ENCODE measurements around the gene UROD. TPM values are rescaled to one million over a fixed set of nuclear protein-coding genes. Genes with fewer than 3 reads are reported as not detected.
"Not testable (repeated sequence)": the region's sequence is repeated elsewhere in the genome, so short reads cannot be mapped to it uniquely, and the experiment has no call there.

Gene UROD
- total RNA-seq, 1 experiment from 2014 or later, result 118 TPM

DNA sequence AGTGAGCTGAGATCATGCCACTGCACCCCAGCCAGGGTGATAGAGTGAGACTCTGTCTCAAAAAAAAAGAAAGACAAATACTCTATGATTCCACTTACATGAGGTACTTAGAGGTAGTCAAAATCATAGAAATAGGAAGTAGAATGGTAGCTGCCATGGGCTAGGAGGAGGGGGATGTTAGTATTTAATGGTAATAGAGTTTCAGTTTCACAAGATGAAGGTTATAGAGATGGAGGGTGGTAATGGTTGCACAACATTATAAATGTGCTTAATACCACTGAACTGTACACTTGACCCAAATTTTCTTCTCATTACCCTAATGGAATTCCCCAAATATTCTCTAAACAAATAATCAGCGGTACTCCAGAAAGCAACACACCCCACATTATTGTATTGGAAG, 38.4 kb upstream of the UROD start:
- Mint-ChIP-seq H3K9me3 (peaks cover 17% of the 10 kb centered on the region), H3K27me3 (ENCODE audit: low read depth) (no peaks in the 10 kb centered on the region), H3K4me3 (no peak overlapping the region), H3K4me1 (no peaks in the 10 kb centered on the region), H3K36me3 (peaks cover 34% of the 10 kb centered on the region), H3K27ac (no peak overlapping the region)
- ATAC-seq (no peak), DNase-seq (ENCODE audit: low spot score) (no peak)
- ChIA-PET CTCF (no interaction called here), POLR2A (no interaction called here)
- TF ChIP-seq SMAD4 (CRISPR knock-in tag; IDR thresholded peaks at IDR 0.05) (no peak), FOXJ3 (CRISPR knock-in tag; IDR thresholded peaks at IDR 0.05; ENCODE audit: borderline replicate concordance) (no peak), HMGA2 (CRISPR knock-in tag; IDR thresholded peaks at IDR 0.05) (no peak), RORB (CRISPR knock-in tag; IDR thresholded peaks at IDR 0.05) (no peak), OVOL2 (CRISPR knock-in tag; IDR thresholded peaks at IDR 0.05; ENCODE audit: borderline replicate concordance) (no peak), ETV6 (CRISPR knock-in tag; IDR thresholded peaks at IDR 0.05) (no peak), SP1 (CRISPR knock-in tag; conservative IDR thresholded peaks at IDR 0.05) (no peak), ATF1 (CRISPR knock-in tag; IDR thresholded peaks at IDR 0.05) (no peak), ZNF416 (CRISPR knock-in tag; IDR thresholded peaks at IDR 0.05) (no peak)
- TF ChIP-seq, protein P1, sequence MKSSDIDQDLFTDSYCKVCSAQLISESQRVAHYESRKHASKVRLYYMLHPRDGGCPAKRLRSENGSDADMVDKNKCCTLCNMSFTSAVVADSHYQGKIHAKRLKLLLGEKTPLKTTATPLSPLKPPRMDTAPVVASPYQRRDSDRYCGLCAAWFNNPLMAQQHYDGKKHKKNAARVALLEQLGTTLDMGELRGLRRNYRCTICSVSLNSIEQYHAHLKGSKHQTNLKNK (CRISPR knock-in tag; IDR thresholded peaks at IDR 0.05), result no peak
- TF ChIP-seq, protein P2, sequence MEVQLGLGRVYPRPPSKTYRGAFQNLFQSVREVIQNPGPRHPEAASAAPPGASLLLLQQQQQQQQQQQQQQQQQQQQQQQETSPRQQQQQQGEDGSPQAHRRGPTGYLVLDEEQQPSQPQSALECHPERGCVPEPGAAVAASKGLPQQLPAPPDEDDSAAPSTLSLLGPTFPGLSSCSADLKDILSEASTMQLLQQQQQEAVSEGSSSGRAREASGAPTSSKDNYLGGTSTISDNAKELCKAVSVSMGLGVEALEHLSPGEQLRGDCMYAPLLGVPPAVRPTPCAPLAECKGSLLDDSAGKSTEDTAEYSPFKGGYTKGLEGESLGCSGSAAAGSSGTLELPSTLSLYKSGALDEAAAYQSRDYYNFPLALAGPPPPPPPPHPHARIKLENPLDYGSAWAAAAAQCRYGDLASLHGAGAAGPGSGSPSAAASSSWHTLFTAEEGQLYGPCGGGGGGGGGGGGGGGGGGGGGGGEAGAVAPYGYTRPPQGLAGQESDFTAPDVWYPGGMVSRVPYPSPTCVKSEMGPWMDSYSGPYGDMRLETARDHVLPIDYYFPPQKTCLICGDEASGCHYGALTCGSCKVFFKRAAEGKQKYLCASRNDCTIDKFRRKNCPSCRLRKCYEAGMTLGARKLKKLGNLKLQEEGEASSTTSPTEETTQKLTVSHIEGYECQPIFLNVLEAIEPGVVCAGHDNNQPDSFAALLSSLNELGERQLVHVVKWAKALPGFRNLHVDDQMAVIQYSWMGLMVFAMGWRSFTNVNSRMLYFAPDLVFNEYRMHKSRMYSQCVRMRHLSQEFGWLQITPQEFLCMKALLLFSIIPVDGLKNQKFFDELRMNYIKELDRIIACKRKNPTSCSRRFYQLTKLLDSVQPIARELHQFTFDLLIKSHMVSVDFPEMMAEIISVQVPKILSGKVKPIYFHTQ (CRISPR knock-in tag; IDR thresholded peaks at IDR 0.05), result no peak
- TF ChIP-seq, protein P3, sequence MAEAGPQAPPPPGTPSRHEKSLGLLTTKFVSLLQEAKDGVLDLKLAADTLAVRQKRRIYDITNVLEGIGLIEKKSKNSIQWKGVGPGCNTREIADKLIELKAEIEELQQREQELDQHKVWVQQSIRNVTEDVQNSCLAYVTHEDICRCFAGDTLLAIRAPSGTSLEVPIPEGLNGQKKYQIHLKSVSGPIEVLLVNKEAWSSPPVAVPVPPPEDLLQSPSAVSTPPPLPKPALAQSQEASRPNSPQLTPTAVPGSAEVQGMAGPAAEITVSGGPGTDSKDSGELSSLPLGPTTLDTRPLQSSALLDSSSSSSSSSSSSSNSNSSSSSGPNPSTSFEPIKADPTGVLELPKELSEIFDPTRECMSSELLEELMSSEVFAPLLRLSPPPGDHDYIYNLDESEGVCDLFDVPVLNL (CRISPR knock-in tag; IDR thresholded peaks at IDR 0.05; ENCODE audit: borderline replicate concordance, low read depth), result no peak

DNA sequence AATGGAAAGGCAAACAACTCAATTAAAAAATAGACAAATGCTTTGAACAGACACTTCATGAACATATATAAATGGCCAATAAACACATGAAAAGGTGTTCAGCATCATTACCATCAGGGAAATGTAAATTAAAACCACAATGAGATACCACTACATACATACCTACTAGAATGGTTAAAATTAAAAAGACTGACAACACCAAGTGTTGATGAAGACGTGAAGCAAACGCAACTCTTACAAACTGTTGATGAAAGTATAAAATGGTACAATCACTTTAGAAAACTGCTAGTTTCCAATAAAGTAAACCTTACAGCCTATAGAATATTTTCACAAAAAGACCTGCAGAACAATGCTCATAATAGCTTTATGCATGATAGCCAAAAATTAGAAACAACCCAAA, 35.8 kb upstream of the UROD start:
- Mint-ChIP-seq H3K4me1 (no peaks in the 10 kb centered on the region), H3K36me3 (peaks cover 42% of the 10 kb centered on the region), H3K4me3 (no peak overlapping the region), H3K27ac (no peak overlapping the region), H3K27me3 (ENCODE audit: low read depth) (no peaks in the 10 kb centered on the region), H3K9me3 (peaks cover 17% of the 10 kb centered on the region)
- ATAC-seq, result no peak
- TF ChIP-seq TEAD1 (CRISPR knock-in tag; IDR thresholded peaks at IDR 0.05) (no peak), OVOL2 (CRISPR knock-in tag; IDR thresholded peaks at IDR 0.05; ENCODE audit: borderline replicate concordance) (no peak), CREB1 (CRISPR knock-in tag; IDR thresholded peaks at IDR 0.05) (no peak), ZNF219 (CRISPR knock-in tag; IDR thresholded peaks at IDR 0.05; ENCODE audit: borderline replicate concordance) (no peak), CBFB (CRISPR knock-in tag; IDR thresholded peaks at IDR 0.05; ENCODE audit: low read depth) (no peak), EMX1 (CRISPR knock-in tag; IDR thresholded peaks at IDR 0.05) (no peak)
- TF ChIP-seq, protein P4, sequence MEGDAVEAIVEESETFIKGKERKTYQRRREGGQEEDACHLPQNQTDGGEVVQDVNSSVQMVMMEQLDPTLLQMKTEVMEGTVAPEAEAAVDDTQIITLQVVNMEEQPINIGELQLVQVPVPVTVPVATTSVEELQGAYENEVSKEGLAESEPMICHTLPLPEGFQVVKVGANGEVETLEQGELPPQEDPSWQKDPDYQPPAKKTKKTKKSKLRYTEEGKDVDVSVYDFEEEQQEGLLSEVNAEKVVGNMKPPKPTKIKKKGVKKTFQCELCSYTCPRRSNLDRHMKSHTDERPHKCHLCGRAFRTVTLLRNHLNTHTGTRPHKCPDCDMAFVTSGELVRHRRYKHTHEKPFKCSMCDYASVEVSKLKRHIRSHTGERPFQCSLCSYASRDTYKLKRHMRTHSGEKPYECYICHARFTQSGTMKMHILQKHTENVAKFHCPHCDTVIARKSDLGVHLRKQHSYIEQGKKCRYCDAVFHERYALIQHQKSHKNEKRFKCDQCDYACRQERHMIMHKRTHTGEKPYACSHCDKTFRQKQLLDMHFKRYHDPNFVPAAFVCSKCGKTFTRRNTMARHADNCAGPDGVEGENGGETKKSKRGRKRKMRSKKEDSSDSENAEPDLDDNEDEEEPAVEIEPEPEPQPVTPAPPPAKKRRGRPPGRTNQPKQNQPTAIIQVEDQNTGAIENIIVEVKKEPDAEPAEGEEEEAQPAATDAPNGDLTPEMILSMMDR (IDR thresholded peaks at IDR 0.05), result no peak
- DNase-seq (ENCODE audit: low spot score), result no peak
- CTCF ChIA-PET, result no interaction called here
- POLR2A ChIA-PET, result no interaction called here

DNA sequence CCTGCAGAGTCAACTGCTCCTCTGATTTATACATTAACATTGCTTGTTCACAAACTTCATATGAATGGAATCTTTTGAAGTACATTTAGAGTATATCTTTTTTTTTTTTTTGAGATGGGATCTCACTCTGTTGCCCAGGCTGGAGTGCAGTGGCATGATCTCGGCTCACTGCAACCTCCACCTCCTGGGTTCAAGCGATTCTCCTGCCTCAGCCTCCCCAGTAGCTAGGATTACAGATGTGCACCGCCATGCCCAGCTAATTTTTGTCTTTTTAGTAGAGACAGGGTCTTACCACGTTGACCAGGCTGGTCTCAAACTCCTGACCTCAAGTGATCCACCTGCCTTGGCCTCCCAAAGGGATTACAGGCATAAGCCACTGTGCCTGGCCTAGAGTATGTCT, 34.7 kb upstream of the UROD start:
- POLR2A ChIA-PET; H3K27me3 Mint-ChIP-seq (ENCODE audit: low read depth); DNase-seq (ENCODE audit: low spot score); CTCF ChIA-PET; ATAC-seq; H3K27ac Mint-ChIP-seq; H3K4me1 Mint-ChIP-seq; H3K4me3 Mint-ChIP-seq: not testable (repeated sequence)
- Mint-ChIP-seq H3K36me3 (peaks cover 42% of the 10 kb centered on the region), H3K9me3 (peaks cover 17% of the 10 kb centered on the region)
